Colon (tissue), 2 donors: ENCODE measurements around the gene GDI2.
"Not testable (repeated sequence)": the region's sequence is repeated elsewhere in the genome, so short reads cannot be mapped to it uniquely, and the experiment has no call there.

ENCODE experiments used
- FAIRE-seq: peaks from 2 replicates; lab custom pipeline; 2012; peaks lifted over from hg19 to GRCh38; lab: Jason Lieb, UNC
- donor health status: control.
- donor health status: control.

GDI2 gene

DNA sequence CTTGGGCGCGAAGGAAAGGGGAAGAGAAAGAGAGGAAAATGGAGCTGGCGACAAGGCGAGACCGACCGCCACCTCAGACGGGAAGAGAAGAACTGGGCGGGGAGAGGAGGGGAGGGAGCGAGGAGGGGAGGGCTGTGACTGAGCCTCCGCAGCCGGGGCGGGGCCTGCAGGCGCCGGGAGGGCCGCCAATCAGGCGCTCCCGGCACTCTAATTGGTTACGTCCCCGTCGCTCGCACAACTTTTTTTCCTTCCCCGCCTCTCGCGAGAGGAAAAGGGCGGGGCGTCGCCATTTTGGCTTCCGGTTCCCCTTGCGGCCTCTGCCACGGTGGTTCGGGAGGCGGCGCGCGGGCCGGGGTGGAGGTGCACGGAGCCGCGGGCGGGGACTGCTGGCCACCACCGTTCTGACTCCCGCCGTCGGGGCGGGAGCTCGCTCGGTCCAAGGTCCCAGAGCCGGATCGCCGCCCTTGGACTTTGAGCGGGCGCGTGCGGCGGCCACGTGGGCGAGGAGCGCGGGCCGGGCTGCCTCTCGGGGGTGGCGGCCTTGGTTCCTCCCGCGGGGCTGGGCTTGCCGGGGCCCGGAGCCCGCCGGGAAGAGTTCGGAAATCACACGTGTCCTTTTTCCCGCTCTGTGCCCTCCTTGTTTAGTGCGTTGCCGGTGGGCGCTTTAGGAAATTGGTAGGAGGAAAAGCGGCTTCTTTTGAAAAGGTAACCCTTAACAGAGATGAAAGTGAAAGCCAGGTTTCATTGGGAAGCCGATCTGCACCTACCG is at the start of gene GDI2:
Gene GDI2, minus strand, starts transcription at position 94 of the 769 bp plus-strand sequence. CDS start 176 bp downstream, outside the sequence.
- no peak for FAIRE-seq

GRCh38 chr10:5862360-5862961 is 49.2 kb upstream of the GDI2 start:
- no peak for FAIRE-seq

- no peak for FAIRE-seq
These were observed 46.8 kb upstream of the GDI2 start for GRCh38 chr10:5860066-5860465.

DNA sequence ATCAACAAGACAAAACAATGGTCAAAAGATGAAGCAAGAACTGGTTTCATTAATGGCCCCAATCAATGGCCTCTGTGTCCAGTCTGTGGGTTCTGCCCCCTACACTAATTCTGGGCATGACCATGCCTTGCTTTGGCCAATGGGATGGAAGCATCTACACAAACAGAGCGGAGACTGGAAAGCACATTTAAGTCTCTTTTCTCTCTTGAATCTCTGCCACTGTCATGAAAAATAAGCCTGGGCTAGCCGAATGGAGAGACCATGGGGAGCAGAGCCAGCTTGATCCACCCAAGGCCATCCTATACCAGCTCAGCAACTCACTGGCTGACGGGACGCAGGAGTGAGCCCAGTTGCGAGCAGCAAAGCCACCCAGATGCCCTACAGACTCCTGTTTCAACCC is 45.6 kb upstream of the GDI2 start:
- FAIRE-seq: no peak

- FAIRE-seq: no peak
These were observed 43.4 kb upstream of the GDI2 start for GRCh38 chr10:5856701-5857004.

DNA sequence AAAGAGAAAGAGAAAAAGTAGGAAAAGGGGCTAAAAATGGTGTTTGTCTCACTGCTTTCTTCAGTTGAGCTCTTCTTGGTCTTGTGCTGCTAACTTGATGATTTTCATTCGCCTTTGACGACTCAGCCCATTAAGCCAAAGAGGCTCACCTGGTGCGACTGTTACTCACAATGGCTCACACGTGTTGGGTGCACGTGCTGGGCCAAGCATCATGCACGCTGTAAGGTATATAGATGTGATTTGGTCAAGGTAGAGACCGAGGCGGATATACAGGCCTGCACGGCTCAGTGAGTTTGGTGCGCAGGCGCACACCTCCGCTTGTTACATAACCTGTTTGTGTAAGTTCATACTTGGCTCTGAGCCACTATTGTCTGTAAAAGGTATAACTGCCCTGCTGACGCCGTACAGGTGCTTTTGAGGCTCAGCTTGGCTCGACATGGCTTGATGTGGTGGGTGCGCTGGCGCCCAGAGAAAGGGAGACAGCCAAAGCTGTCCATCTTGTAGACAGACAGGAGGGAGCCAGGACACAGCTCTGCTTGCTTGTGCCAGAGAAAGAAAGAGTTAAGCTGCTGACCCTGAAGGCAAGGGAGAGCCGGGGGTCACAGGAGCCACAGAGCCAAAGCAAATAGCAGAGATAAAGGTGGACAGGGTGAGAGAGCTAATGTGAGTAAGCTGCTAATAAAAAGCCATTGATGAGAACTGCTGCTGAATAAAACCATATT is 42.9 kb upstream of the GDI2 start:
- no peak for FAIRE-seq

- FAIRE-seq: no peak
These were observed 40.9 kb upstream of the GDI2 start for GRCh38 chr10:5854131-5854475.

- FAIRE-seq: not testable (repeated sequence)
These were observed 33.4 kb upstream of the GDI2 start for GRCh38 chr10:5846667-5847066.

DNA sequence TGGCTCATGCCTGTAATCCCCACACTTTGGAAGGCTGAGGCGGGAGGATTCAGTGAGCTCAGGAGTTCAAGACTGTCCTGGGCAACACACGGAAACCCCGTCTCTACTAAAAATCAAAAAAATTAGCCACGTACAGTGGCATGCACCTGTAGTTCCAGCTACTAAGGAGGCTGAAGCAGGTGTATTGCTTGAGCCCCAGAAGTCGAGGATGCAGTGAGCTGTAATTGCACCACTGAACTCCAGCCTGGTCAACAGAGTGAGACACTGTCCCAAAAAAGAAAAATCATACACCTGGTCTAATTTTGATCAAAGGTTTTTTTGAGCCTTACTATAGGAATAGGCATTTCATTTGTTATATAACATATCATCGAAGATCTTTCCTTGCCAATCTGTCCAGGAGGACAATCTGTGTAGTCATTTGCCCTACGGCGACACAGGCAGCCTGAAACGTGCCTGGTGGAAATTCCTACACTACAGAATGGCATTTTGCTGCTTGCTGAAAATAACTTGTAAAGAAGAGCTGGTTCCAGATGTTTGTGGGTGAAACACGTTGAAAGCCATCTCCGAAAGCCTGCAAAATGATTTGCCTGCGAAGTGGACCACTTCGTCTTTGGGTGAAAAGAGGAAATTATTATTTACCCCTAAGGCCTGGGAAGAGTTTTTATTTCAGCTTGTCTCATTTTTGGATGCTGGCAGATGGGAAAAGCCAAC is 31.3 kb upstream of the GDI2 start:
- no peak for FAIRE-seq

DNA sequence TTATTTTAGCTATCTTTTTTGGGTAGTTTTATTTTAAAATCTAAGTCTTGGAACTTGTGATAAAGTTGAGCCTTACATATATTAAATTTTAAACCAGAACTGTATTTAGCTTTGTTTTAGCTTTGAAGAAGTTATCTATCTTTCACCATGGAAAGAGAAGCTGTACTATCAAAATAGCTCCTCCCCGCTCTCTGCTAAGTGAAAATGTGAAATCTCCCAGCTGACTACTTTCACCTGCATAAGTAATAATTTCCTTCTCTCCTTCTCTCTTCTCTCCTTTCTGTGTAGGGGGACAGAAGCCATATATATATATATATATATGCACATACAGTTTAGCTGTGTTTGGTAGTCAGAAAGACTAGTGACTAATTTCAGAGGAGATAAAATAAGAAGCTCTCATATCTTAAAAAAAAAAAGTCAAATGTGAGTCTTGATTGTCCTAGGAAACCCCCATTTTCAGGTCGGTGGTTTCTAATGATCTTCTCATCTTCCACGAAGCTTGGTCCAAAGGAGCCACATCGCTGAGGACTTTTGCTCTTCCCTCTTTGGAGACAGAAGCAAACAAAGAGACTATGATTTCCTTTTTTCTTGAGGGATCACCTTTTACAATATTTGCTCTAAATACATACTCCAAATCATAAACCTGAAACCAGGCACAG is 30.6 kb upstream of the GDI2 start:
- FAIRE-seq: no peak

GRCh38 chr10:5841965-5842364 is 28.7 kb upstream of the GDI2 start:
- FAIRE-seq: no peak

DNA sequence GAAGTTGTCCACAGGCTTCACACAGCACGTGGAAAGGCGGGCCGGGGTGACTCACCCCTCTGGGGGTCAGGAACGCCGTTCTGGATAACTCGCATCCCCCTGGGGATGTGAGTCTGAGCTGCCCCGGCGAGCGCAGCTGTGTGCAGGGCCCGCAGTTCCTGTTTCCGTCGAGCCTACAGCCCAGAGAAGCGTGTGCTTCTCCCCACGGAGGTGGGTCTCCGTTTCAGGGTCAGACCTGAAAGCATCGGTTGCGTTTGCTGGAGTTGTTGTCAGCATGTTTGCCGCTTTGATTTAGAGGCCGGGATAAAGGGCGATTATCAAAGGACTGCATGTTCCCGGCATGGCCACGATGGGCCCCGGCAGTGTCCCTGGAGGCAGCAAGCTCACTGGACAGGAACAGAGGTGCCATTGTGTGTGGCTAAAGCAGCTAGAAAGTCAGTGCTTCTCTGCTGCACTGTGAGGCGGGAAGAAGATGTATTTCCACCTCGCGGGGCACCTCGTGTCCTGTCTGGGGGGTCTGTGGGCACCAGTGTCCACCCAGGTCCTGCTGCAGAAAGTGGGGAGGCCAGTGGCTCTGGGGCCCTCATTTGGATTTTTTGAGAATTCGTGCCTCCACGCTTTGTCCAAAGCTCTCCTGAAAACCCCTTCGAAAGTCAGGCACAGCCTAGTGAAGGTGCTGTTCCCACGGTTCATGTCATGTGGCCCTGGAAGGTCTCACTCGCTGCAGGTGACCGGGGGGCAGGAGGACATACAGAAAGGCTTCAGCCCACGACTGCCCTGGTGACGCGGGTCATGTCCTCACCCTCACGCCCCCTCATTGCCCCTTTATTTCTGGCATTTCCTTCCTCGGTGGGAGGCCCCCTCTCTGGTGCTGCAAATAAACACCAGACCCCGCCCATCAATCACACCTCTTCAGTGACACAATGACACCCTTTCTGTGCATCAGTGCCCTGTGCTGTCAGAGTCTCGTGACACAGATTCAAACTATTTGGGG is 27.4 kb upstream of the GDI2 start:
- no peak for FAIRE-seq

- FAIRE-seq: not testable (repeated sequence)
These were observed 22.9 kb upstream of the GDI2 start for GRCh38 chr10:5836181-5836580.

DNA sequence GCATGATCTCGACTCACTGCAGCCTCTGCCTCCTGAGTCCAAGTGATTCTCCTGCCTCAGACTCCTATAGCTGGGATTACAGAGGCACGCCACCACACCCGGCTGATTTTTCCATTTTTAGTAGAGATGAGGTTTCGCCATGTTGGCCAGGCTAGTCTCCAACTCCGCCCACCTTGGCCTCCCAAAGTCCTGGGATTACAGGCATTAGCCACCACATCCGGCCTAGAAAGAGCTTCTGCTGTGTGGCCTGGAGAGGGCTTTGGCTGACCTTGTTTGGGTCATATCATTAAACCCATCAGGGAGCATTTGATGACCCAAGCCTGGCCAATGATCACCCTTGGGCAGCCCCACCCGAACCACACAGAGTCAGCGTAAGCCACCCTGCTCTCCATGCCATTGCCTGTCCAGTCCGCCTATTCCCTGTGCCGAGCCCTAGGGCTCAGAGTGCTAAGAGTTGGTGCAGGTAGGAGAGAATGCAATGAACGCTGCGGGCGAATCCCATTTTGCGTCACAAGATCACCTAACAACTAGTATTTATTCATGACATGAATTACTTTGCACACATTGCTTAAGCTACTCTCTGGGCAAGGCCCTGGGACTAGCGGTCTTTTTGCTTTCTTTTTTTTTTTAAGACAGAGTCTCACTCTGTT is 22.3 kb upstream of the GDI2 start:
- no peak for FAIRE-seq

DNA sequence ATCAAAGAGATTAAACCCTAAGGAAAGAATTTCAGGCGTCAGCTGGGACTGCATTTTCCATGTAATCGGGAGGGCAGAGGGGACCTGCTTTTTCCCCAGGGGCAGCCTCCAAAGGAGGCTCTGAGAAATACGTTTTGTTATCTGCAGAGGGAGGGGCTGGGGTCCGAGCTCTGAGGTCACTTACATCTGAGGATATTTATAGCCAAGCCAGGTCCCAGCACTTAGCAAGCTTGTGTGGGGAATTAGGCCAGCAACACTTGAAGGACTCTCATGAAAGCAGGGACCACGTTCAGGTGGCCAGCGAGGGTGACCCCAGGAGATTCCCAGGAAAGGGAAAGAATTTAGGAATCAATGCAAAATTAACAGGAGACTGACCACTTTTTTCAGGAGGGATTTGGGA is 20.6 kb upstream of the GDI2 start:
- no peak for FAIRE-seq

GRCh38 chr10:5832946-5833345 is 19.7 kb upstream of the GDI2 start:
- no peak for FAIRE-seq

DNA sequence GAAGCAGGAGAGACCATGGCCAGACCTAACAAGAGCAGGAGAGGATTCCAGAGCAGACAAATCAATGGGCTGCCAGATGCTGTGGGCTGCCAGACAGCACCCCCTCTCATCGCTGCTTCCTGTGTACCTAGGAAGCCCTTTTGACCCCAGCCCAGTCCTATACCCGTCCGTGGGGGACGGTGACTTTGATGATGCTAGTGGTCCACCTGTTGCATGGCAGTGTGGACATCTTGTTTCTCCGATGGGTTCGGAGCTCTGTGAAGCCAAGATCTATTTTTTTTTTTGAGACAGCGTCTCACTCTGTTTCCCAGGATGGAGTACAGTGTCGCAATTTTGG is 18.2 kb upstream of the GDI2 start:
- FAIRE-seq: no peak

GRCh38 chr10:5830629-5831445 is 17.6 kb upstream of the GDI2 start:
- no peak for FAIRE-seq

- no peak for FAIRE-seq
These were observed 16.0 kb upstream of the GDI2 start for GRCh38 chr10:5829267-5829666.

DNA sequence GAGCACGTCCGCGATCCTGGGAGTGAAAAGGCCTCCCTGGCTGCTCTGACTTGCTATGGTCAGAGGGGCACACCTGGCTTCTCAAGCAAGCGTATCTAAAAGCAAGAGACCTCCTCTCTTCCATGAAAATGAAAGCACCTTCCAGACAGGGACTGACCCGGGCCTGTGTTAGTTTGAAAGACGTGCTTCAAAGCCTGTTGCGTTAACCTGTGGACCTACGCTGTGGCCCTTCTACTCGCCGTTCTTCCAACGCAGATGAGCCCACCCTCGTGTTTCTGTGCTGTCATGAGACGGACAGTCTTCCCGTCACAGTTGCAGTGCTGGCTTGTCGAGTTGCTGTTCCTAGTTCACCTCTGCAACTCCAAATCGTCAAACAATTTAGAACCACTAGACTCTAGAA is 15.5 kb upstream of the GDI2 start:
- FAIRE-seq: no peak
